Activated CD4-positive, alpha-beta T cell treated with anti-CD3 and anti-CD28 coated beads for 24 hours (primary cell): ENCODE measurements around the gene PRM3.

Experiments used
- DNase-seq, 2 donors: peaks; one replicate each; pipeline ENCODE4 v3.0.0-alpha.2; 2020; ENCODE audit warnings: low read depth in 2 of 2

PRM3 gene

GRCh38 chr16:11258553-11259492 is 14.6 kb downstream of the PRM3 start:
- no peak for DNase-seq

GRCh38 chr16:11257131-11257938 is 16.1 kb downstream of the PRM3 start:
- peak in 1 of 2 donors; percentile 37 for DNase-seq

GRCh38 chr16:11256661-11257130 is 16.7 kb downstream of the PRM3 start:
- no peak for DNase-seq

GRCh38 chr16:11255737-11256660 is 17.4 kb downstream of the PRM3 start, which contains the start of gene SOCS1:
Gene SOCS1 (minus strand): TSS chr16:11256204. CDS start chr16:11255478, 726 bp downstream.
- DNase-seq = peak; percentile 81 to 86

- DNase-seq = peak in 1 of 2 donors; percentile 23
These were observed 18.3 kb downstream of the PRM3 start for GRCh38 chr16:11254913-11255736.

- no peak for DNase-seq
These were observed 19.2 kb downstream of the PRM3 start for GRCh38 chr16:11253995-11254912.

- no peak for DNase-seq
These were observed 20.1 kb downstream of the PRM3 start for GRCh38 chr16:11253009-11253994.

- no peak for DNase-seq
These were observed 20.9 kb downstream of the PRM3 start for GRCh38 chr16:11252482-11252931.

GRCh38 chr16:11251525-11252481 is 21.6 kb downstream of the PRM3 start:
- DNase-seq = peak; percentile 78 to 80

GRCh38 chr16:11250786-11251524 is 22.5 kb downstream of the PRM3 start:
- no peak for DNase-seq

GRCh38 chr16:11250091-11250785 is 23.2 kb downstream of the PRM3 start:
- no peak for DNase-seq

GRCh38 chr16:11249233-11250061 is 24.0 kb downstream of the PRM3 start:
- DNase-seq = no peak

GRCh38 chr16:11248133-11248532 is 25.3 kb downstream of the PRM3 start:
- no peak for DNase-seq

GRCh38 chr16:11245988-11246387 is 27.4 kb downstream of the PRM3 start:
- no peak for DNase-seq
